Activated naive CD8-positive, alpha-beta T cell treated with anti-CD3 and anti-CD28 coated beads, Interleukin-2, amount 50 U/mL, for 16 hours (primary cell): ENCODE measurements around the gene RNASE12.
"Not testable (repeated sequence)": the region's sequence is repeated elsewhere in the genome, so short reads cannot be mapped to it uniquely, and the experiment has no call there.

Source experiments
- DNase-seq: peaks from one replicate; pipeline ENCODE4 v3.0.0-alpha.2; 2020; ENCODE audit warnings: low read depth, low spot score

Gene RNASE12

GRCh38 chr14:20583142-20583541 is 8.0 kb downstream of the RNASE12 start:
- DNase-seq: no peak

- no peak for DNase-seq
Observed at GRCh38 chr14:20580242-20580641, 10.9 kb downstream of the RNASE12 start.

- DNase-seq: no peak
Observed at GRCh38 chr14:20578784-20579502, 12.2 kb downstream of the RNASE12 start.

- DNase-seq: no peak
Observed at GRCh38 chr14:20578325-20578724, 12.9 kb downstream of the RNASE12 start.

- not testable (repeated sequence) for DNase-seq
Observed at GRCh38 chr14:20572382-20572990, 18.7 kb downstream of the RNASE12 start.

GRCh38 chr14:20570720-20571119 is 20.5 kb downstream of the RNASE12 start:
- DNase-seq: not testable (repeated sequence)

GRCh38 chr14:20569865-20570264 is 21.3 kb downstream of the RNASE12 start:
- not testable (repeated sequence) for DNase-seq

GRCh38 chr14:20569066-20569465 is 22.1 kb downstream of the RNASE12 start:
- no peak for DNase-seq

- no peak for DNase-seq
Observed at GRCh38 chr14:20568393-20568792, 22.8 kb downstream of the RNASE12 start.

GRCh38 chr14:20567199-20567598 is 24.0 kb downstream of the RNASE12 start:
- not testable (repeated sequence) for DNase-seq

GRCh38 chr14:20564501-20564997 is 26.6 kb downstream of the RNASE12 start:
- DNase-seq: no peak

- DNase-seq: no peak
Observed at GRCh38 chr14:20563971-20564370, 27.2 kb downstream of the RNASE12 start.

GRCh38 chr14:20560961-20561360 is 30.2 kb downstream of the RNASE12 start, which contains the start of gene RNASE9:
Gene RNASE9, minus strand, starts transcription at chr14:20561047.
- DNase-seq: no peak

GRCh38 chr14:20559461-20559904 is 31.7 kb downstream of the RNASE12 start:
- no peak for DNase-seq

- DNase-seq: no peak
Observed at GRCh38 chr14:20557212-20557542, 34.0 kb downstream of the RNASE12 start.

- DNase-seq: no peak
Observed at GRCh38 chr14:20556500-20557211, 34.5 kb downstream of the RNASE12 start.

GRCh38 chr14:20555845-20556244 is 35.3 kb downstream of the RNASE12 start:
- DNase-seq: no peak

- no peak for DNase-seq
Observed at GRCh38 chr14:20553024-20553423, 38.2 kb downstream of the RNASE12 start.

GRCh38 chr14:20551606-20552005 is 39.6 kb downstream of the RNASE12 start:
- no peak for DNase-seq

GRCh38 chr14:20550926-20551325 is 40.2 kb downstream of the RNASE12 start:
- no peak for DNase-seq

GRCh38 chr14:20548414-20549158 is 42.6 kb downstream of the RNASE12 start:
- no peak for DNase-seq

GRCh38 chr14:20546877-20547276 is 44.3 kb downstream of the RNASE12 start:
- no peak for DNase-seq
